HCT116 (cell line): ENCODE data around the gene CGNL1. TPM values are rescaled to one million over a fixed set of nuclear protein-coding genes. Genes with fewer than 3 reads are reported as not detected.

ENCODE experiments used
- ATAC-seq: fragments of 200-7000 bp; cut with Tn5 transposase; 2 replicates; pipeline ENCODE4 v1.9.1; 2020; ENCODE audit warnings: mild to moderate bottlenecking, moderate library complexity
- BruUV-seq: library from RNA; stranded (reverse); fragments of 400-500 nt; replicated peaks from 2 replicates; lab custom pipeline; 2021; lab: Mats Ljungman, UMichigan
- CTCF ChIA-PET: fragments of 300-600 bp; sonication (Branson Sonifier 250); formaldehyde crosslinking; loops from one replicate; lab custom pipeline; 2021; ENCODE audit warnings: antibody characterized with exemption; lab: Charles Lee
- POLR2A ChIA-PET: fragments of 300-600, 350-600 bp; sonication (Branson Sonifier 250); formaldehyde crosslinking; loops from one replicate; lab custom pipeline; 2021; ENCODE audit warnings: antibody characterized with exemption; lab: Charles Lee
- RAD21 ChIA-PET, 2 experiments: fragments of 300-600 bp; sonication (Branson Sonifier 250); formaldehyde crosslinking; loops; one replicate each; lab custom pipeline; 2023; ENCODE audit warnings: low total read pairs in 2 of 2; ENCODE audit not compliant: uncharacterized antibody in 2 of 2, unreplicated experiment in 2 of 2, low non-redundant PET in 1 of 2; lab: Charles Lee
- DNase-seq: peaks from one replicate; pipeline ENCODE4 v3.0.0-alpha.2; 2010; ENCODE audit warnings: low read depth, low spot score
- H2AFZ ChIP-seq: fragments of 200-600 bp; shearing (Covaris generic), sonication (generic); 2 replicates; pipeline ENCODE4 v1.6.1; 2017; ENCODE audit warnings: low read depth, mixed run types, mixed read lengths, antibody characterized with exemption, low read length; ENCODE audit not compliant: poor library complexity, severe bottlenecking
- H3K27ac ChIP-seq: 2 replicates; pipeline ENCODE4 v1.5.1; 2012; ENCODE audit warnings: low read depth, low read length
- H3K27me3 ChIP-seq: fragments of 200-600 bp; sonication (generic); 2 replicates; pipeline ENCODE4 v1.6.1; 2016; ENCODE audit warnings: mixed run types, low read length, mixed read lengths; ENCODE audit not compliant: insufficient read depth
- H3K36me3 ChIP-seq, 2 experiments: fragments of 200-500 bp in 1 of 2; fragments of 200-600 bp in 1 of 2; sonication (Bioruptor generic) in 1 of 2; sonication (generic) in 1 of 2; 2 replicates each; pipeline versions ENCODE4 v1.5.1 to v1.6.1; 2014 to 2016; ENCODE audit warnings: low read length in 2 of 2, inconsistent platforms in 1 of 2, mixed read lengths in 1 of 2, mixed run types in 1 of 2; ENCODE audit not compliant: insufficient read depth in 2 of 2, control insufficient read depth in 1 of 2
- H3K4me1 ChIP-seq, 2 experiments: fragments of 200-600 bp in 1 of 2; sonication (generic) in 1 of 2; 2 replicates each; pipeline versions ENCODE4 v1.5.1 to v1.6.1; 2012 to 2017; ENCODE audit warnings: low read length in 2 of 2, inconsistent platforms in 1 of 2, mild to moderate bottlenecking in 1 of 2, mixed read lengths in 1 of 2, mixed run types in 1 of 2, moderate library complexity in 1 of 2; ENCODE audit not compliant: insufficient read depth in 2 of 2, control insufficient read depth in 1 of 2
- H3K4me2 ChIP-seq: fragments of 200-600 bp; sonication (generic); 2 replicates; pipeline ENCODE4 v1.6.1; 2017; ENCODE audit warnings: mixed run types, low read length, mixed read lengths
- H3K4me3 ChIP-seq, 2 experiments: fragments of 200-600 bp in 1 of 2; sonication (generic) in 1 of 2; replicated peaks in 1 of 2; 2 replicates each; pipeline ENCODE4 v1.5.1; 2011 to 2016; ENCODE audit warnings: low read length in 2 of 2, control low read depth in 1 of 2, low read depth in 1 of 2, mild to moderate bottlenecking in 1 of 2, mixed read lengths in 1 of 2, mixed run types in 1 of 2
- H3K79me2 ChIP-seq: fragments of 200-600 bp; sonication (generic); 2 replicates; pipeline ENCODE4 v1.6.1; 2017; ENCODE audit warnings: mild to moderate bottlenecking, mixed run types, low read length, moderate library complexity, mixed read lengths; ENCODE audit not compliant: insufficient read depth
- H3K9ac ChIP-seq: fragments of 200-600 bp; sonication (generic); 2 replicates; pipeline ENCODE4 v1.6.1; 2016; ENCODE audit warnings: low read length, mixed read lengths
- H3K9me2 ChIP-seq: fragments of 200-600 bp; sonication (generic), shearing (Covaris generic); 2 replicates; pipeline ENCODE4 v1.6.1; 2017; ENCODE audit warnings: mixed run types, mild to moderate bottlenecking, moderate library complexity; ENCODE audit not compliant: insufficient read depth
- H3K9me3 ChIP-seq, 2 experiments: fragments of 200-500 bp in 1 of 2; fragments of 200-600 bp in 1 of 2; sonication (Bioruptor generic) in 1 of 2; sonication (generic) in 1 of 2; 2 replicates each; pipeline ENCODE4 v1.6.1; 2014 to 2017; ENCODE audit warnings: low read length in 2 of 2, mixed read lengths in 2 of 2, inconsistent platforms in 1 of 2, low read depth in 1 of 2, mild to moderate bottlenecking in 1 of 2, mixed run types in 1 of 2, moderate library complexity in 1 of 2; ENCODE audit not compliant: control insufficient read depth in 1 of 2, insufficient read depth in 1 of 2
- H4K20me1 ChIP-seq: fragments of 200-600 bp; sonication (generic), shearing (Covaris generic); 2 replicates; pipeline ENCODE4 v1.6.1; 2017; ENCODE audit warnings: mixed run types, mild to moderate bottlenecking, moderate library complexity; ENCODE audit not compliant: insufficient read depth
- ATF3 ChIP-seq: IDR thresholded peaks from 2 replicates; pipeline ENCODE4 v1.6.1; 2012
- CBX3 ChIP-seq: IDR thresholded peaks from 2 replicates; pipeline ENCODE4 v1.6.1; 2012; ENCODE audit warnings: low read depth
- EGR1 ChIP-seq: IDR thresholded peaks from 2 replicates; pipeline ENCODE4 v1.6.1; 2012; ENCODE audit warnings: low read depth
- ELF1 ChIP-seq: IDR thresholded peaks from 2 replicates; pipeline ENCODE4 v1.6.1; 2012; ENCODE audit warnings: low read depth, borderline replicate concordance
- EZH2 ChIP-seq: fragments of 200-600 bp; sonication (generic); IDR thresholded peaks from 2 replicates; pipeline ENCODE4 v1.6.1; 2017; ENCODE audit warnings: antibody characterized with exemption, mixed run types
- EZH2phosphoT487 ChIP-seq: fragments of 200-600 bp; IDR thresholded peaks from 2 replicates; pipeline ENCODE4 v1.6.1; 2018; ENCODE audit warnings: antibody characterized with exemption, borderline replicate concordance
- FOSL1 ChIP-seq: IDR thresholded peaks from 2 replicates; pipeline ENCODE4 v1.6.1; 2012; ENCODE audit warnings: low read depth
- POLR2A ChIP-seq: IDR thresholded peaks from 2 replicates; pipeline ENCODE4 v1.7.0; 2011; ENCODE audit warnings: borderline replicate concordance; ENCODE audit not compliant: insufficient read depth, insufficient read length; ENCODE audit errors: extremely low read depth
- RAD21 ChIP-seq: IDR thresholded peaks from 2 replicates; pipeline ENCODE4 v1.6.1; 2012; ENCODE audit warnings: low read depth, mild to moderate bottlenecking
- REST ChIP-seq: IDR thresholded peaks from 2 replicates; pipeline ENCODE4 v1.6.1; 2012; ENCODE audit warnings: low read depth
- SIN3A ChIP-seq: IDR thresholded peaks from 2 replicates; pipeline ENCODE4 v1.6.1; 2012; ENCODE audit warnings: low read depth
- SP1 ChIP-seq: IDR thresholded peaks from 2 replicates; pipeline ENCODE4 v1.6.1; 2012; ENCODE audit warnings: low read depth
- ZNF274 ChIP-seq: fragments of 200-500 bp; sonication (Bioruptor generic); IDR thresholded peaks from 2 replicates; pipeline ENCODE4 v1.6.1; 2014; ENCODE audit warnings: mild to moderate bottlenecking, low read depth, low read length, inconsistent platforms
- intact Hi-C: fragments of 100-400 bp; cut with micrococcal nuclease; formaldehyde crosslinking; loops from 2 replicates; pipeline ENCODE4 v1.10.0; 2022
- total RNA-seq: library from RNA; stranded (reverse); gene quantifications from one replicate; pipeline ENCODE4 v1.2.1, GENCODE V29; 2021; ENCODE audit not compliant: unreplicated experiment
- TF ChIP-seq, protein P1 (sequence below): IDR thresholded peaks from 2 replicates; pipeline ENCODE4 v1.6.1; 2011; ENCODE audit warnings: mild to moderate bottlenecking, low read length, moderate library complexity; ENCODE audit not compliant: insufficient replicate concordance; ENCODE audit errors: extremely low read depth
- TF ChIP-seq, protein P2 (sequence below): IDR thresholded peaks from 2 replicates; pipeline ENCODE4 v1.6.1; 2012

CGNL1 gene
- total RNA-seq, 1 experiment from 2014 or later, result 2.2 TPM

GRCh38 chr15:57557267-57557666 lies 181.0 kb downstream of the CGNL1 start:
- ChIA-PET POLR2A (no interaction called here), RAD21 (no interaction called here), CTCF (no interaction called here)
- no peaks in the 10 kb centered on the region for H3K9me2 ChIP-seq
- no TSS peak for BruUV-seq
- H2AFZ ChIP-seq, result no peak overlapping the region
- H4K20me1 ChIP-seq, result no peaks in the 10 kb centered on the region
- no peaks in the 10 kb centered on the region for H3K79me2 ChIP-seq
- H3K4me2 ChIP-seq, result no peak overlapping the region
- H3K4me1 ChIP-seq, result peaks cover 10 to 23% of the 10 kb centered on the region in 2 experiments; a peak in 3 of 4 replicates
- no peak overlapping the region for H3K9ac ChIP-seq
- DNase-seq (no peak), ATAC-seq (no peak)
- no peaks in the 10 kb centered on the region; a peak in 1 of 4 replicates for H3K9me3 ChIP-seq
- intact Hi-C loops, result no loop called here
- no peaks in the 10 kb centered on the region for H3K36me3 ChIP-seq
- no peak overlapping the region for H3K27ac ChIP-seq
- no peaks in the 10 kb centered on the region for H3K27me3 ChIP-seq
- TF ChIP-seq SP1 (no peak), POLR2A (no peak), SIN3A (no peak), CBX3 (no peak), FOSL1 (no peak), EZH2phosphoT487 (no peak), RAD21 (no peak), EGR1 (no peak), EZH2 (no peak), ELF1 (no peak), ZNF274 (no peak), ATF3 (no peak), REST (no peak)
- TF ChIP-seq, protein P1, sequence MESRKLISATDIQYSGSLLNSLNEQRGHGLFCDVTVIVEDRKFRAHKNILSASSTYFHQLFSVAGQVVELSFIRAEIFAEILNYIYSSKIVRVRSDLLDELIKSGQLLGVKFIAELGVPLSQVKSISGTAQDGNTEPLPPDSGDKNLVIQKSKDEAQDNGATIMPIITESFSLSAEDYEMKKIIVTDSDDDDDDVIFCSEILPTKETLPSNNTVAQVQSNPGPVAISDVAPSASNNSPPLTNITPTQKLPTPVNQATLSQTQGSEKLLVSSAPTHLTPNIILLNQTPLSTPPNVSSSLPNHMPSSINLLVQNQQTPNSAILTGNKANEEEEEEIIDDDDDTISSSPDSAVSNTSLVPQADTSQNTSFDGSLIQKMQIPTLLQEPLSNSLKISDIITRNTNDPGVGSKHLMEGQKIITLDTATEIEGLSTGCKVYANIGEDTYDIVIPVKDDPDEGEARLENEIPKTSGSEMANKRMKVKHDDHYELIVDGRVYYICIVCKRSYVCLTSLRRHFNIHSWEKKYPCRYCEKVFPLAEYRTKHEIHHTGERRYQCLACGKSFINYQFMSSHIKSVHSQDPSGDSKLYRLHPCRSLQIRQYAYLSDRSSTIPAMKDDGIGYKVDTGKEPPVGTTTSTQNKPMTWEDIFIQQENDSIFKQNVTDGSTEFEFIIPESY, result no peak
- TF ChIP-seq, protein P2, sequence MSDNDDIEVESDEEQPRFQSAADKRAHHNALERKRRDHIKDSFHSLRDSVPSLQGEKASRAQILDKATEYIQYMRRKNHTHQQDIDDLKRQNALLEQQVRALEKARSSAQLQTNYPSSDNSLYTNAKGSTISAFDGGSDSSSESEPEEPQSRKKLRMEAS, result no peak
- TF ChIP-seq, all 23 proteins: peak for 0
- no peak overlapping the region for H3K4me3 ChIP-seq
